Measurements from ENCODE around the gene ARHGEF28. TPM values are rescaled to one million over a fixed set of nuclear protein-coding genes. Genes with fewer than 3 reads are reported as not detected.

The ARHGEF28 gene
- polyA plus RNA-seq, 3 donors, result not detected

DNA sequence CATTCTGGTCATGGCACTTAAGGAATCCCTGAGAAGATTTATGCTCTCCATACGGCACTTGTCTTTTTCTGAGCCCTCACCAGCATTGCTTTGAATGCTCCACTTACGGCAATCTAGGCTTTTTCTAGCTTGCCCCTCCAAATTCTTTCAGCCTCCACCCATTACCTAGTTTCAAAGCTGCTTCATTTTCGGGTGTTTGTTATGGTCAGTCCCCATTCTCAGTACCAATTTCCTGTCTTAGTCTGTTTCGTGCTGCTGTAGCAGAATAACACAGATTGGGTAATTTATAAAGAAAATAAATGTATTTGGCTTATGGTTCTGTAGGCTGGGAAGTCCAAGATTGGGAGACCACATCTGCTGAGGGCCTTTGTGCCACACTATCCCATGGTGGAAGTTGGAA, 42.0 kb downstream of the ARHGEF28 start:
- H3K4me3 ChIP-seq (replicated peaks in 1 of 3; ENCODE audit: low read depth in 2 of 3, low read length in 3 of 3), result no peak overlapping the region
- H2AFZ ChIP-seq (ENCODE audit: insufficient read depth, low read depth, low read length, poor library complexity, severe bottlenecking), result no peak overlapping the region
- H3K9me3 ChIP-seq (replicated peaks in 1 of 2; ENCODE audit: control insufficient read depth in 1 of 2, insufficient read depth in 1 of 2, low read length in 2 of 2), result no peaks in the 10 kb centered on the region
- H3K9ac ChIP-seq (ENCODE audit: insufficient read depth, low read length, poor library complexity, severe bottlenecking), result no peak overlapping the region
- H3K4me1 ChIP-seq (ENCODE audit: control insufficient read depth in 1 of 2, insufficient read depth in 2 of 2, low read length in 2 of 2), result peaks cover 3 to 5% of the 10 kb centered on the region in 2 donors
- H3K4me3 Mint-ChIP-seq, result no peak overlapping the region
- no peak for DNase-seq
- H3K36me3 ChIP-seq (replicated peaks in 1 of 2; ENCODE audit: control insufficient read depth in 1 of 2, insufficient read depth in 2 of 2, low read length in 2 of 2), result no peaks in the 10 kb centered on the region
- H3K36me3 Mint-ChIP-seq, result no peaks in the 10 kb centered on the region
- no peak overlapping the region for H3K27ac Mint-ChIP-seq
- no peak overlapping the region for H3K27ac ChIP-seq (ENCODE audit: low read depth in 1 of 2, low read length in 2 of 2)
- H3K27me3 ChIP-seq (ENCODE audit: control insufficient read depth in 2 of 2, insufficient read depth in 2 of 2, low read length in 2 of 2), result no peaks in the 10 kb centered on the region
- no peaks in the 10 kb centered on the region for H3K79me2 ChIP-seq (ENCODE audit: insufficient read depth, low read length)
- H3K27me3 Mint-ChIP-seq (ENCODE audit: low read depth in 3 of 3), result no peaks in the 10 kb centered on the region
- TF ChIP-seq, protein P1, sequence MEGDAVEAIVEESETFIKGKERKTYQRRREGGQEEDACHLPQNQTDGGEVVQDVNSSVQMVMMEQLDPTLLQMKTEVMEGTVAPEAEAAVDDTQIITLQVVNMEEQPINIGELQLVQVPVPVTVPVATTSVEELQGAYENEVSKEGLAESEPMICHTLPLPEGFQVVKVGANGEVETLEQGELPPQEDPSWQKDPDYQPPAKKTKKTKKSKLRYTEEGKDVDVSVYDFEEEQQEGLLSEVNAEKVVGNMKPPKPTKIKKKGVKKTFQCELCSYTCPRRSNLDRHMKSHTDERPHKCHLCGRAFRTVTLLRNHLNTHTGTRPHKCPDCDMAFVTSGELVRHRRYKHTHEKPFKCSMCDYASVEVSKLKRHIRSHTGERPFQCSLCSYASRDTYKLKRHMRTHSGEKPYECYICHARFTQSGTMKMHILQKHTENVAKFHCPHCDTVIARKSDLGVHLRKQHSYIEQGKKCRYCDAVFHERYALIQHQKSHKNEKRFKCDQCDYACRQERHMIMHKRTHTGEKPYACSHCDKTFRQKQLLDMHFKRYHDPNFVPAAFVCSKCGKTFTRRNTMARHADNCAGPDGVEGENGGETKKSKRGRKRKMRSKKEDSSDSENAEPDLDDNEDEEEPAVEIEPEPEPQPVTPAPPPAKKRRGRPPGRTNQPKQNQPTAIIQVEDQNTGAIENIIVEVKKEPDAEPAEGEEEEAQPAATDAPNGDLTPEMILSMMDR (IDR thresholded peaks at IDR 0.05), result no peak
- peaks cover 7% of the 10 kb centered on the region for H3K4me1 Mint-ChIP-seq
- H3K9me3 Mint-ChIP-seq, result no peaks in the 10 kb centered on the region
- 50% methylated on average over 2 of the region's 4 CpGs for WGBS (ENCODE audit: insufficient coverage)
- H3K4me2 ChIP-seq (replicated peaks; ENCODE audit: extremely low read depth, low read length, poor library complexity, severe bottlenecking), result no peak overlapping the region
- no peaks in the 10 kb centered on the region for H4K20me1 ChIP-seq (ENCODE audit: insufficient read depth, low read length)
- intact Hi-C loops (cut with micrococcal nuclease), result no loop called here

DNA sequence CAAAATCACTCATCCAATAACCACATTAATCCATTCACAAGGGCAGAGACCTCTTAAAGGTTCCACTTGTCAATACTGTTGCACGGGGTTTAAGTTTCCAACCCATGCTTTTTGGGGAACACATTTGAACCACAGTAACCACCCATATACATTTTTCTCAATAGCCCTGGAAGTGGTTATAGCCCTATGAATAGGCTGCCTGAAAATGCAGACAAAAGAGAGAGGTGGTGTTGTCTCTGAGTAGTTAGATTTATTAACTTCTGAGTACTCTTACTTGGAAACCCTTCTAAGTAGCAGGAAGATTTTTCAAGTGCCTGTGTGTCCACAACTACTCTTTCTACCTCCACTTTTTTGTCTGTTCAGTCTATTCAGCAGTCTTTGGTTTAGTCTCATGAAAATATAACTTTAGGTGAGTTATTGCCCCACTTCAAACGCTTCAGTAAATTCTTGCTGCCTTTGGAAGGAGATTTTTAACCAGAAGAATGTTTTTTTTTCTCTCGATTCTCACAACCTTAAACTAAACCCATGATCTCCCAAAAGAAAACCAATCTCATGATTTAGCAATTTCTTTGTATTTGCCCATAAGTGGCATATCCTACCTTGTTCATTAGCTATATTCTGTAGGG, 42.6 kb downstream of the ARHGEF28 start:
- whole genome bisulfite sequencing (ENCODE audit: insufficient coverage), result no CpG with 5 or more reads among the region's 3 CpGs
- intact Hi-C loops (cut with micrococcal nuclease), result no loop called here
- H4K20me1 ChIP-seq (ENCODE audit: insufficient read depth, low read length), result no peaks in the 10 kb centered on the region
- H3K27ac ChIP-seq (ENCODE audit: low read depth in 1 of 2, low read length in 2 of 2), result no peak overlapping the region
- no peak overlapping the region for H3K9ac ChIP-seq (ENCODE audit: insufficient read depth, low read length, poor library complexity, severe bottlenecking)
- no peaks in the 10 kb centered on the region for H3K9me3 ChIP-seq (replicated peaks in 1 of 2; ENCODE audit: control insufficient read depth in 1 of 2, insufficient read depth in 1 of 2, low read length in 2 of 2)
- Mint-ChIP-seq H3K4me3 (no peak overlapping the region), H3K36me3 (no peaks in the 10 kb centered on the region), H3K27ac (no peak overlapping the region), H3K4me1 (peaks cover 11% of the 10 kb centered on the region), H3K9me3 (no peaks in the 10 kb centered on the region), H3K27me3 (ENCODE audit: low read depth in 3 of 3) (no peaks in the 10 kb centered on the region)
- H3K79me2 ChIP-seq (ENCODE audit: insufficient read depth, low read length), result no peaks in the 10 kb centered on the region
- no peaks in the 10 kb centered on the region for H3K36me3 ChIP-seq (replicated peaks in 1 of 2; ENCODE audit: control insufficient read depth in 1 of 2, insufficient read depth in 2 of 2, low read length in 2 of 2)
- DNase-seq, result no peak
- H3K4me1 ChIP-seq (ENCODE audit: control insufficient read depth in 1 of 2, insufficient read depth in 2 of 2, low read length in 2 of 2), result peaks cover 7 to 10% of the 10 kb centered on the region in 2 donors
- no peaks in the 10 kb centered on the region for H3K27me3 ChIP-seq (ENCODE audit: control insufficient read depth in 2 of 2, insufficient read depth in 2 of 2, low read length in 2 of 2)
- H3K4me3 ChIP-seq (replicated peaks in 1 of 3; ENCODE audit: low read depth in 2 of 3, low read length in 3 of 3), result no peak overlapping the region
- H2AFZ ChIP-seq (ENCODE audit: insufficient read depth, low read depth, low read length, poor library complexity, severe bottlenecking), result no peak overlapping the region
- TF ChIP-seq, protein P1 (IDR thresholded peaks at IDR 0.05), result no peak
- H3K4me2 ChIP-seq (replicated peaks; ENCODE audit: extremely low read depth, low read length, poor library complexity, severe bottlenecking), result no peak overlapping the region

Measured in CD14-positive monocyte (primary cell).